Stimulated activated CD4-positive, alpha-beta T cell treated with anti-CD3 and anti-CD28 coated beads, Interleukin-2, amount 100 ng/mL, for 4 hours (primary cell): ENCODE measurements around the gene ABR.
A peak's percentile ranks its signal among the peaks of the same experiment; 100 is the strongest.

Experiments used
- DNase-seq: peaks from one replicate; pipeline ENCODE4 v3.0.0-alpha.2; 2020; ENCODE audit warnings: low read depth

ABR gene

GRCh38 chr17:1179818-1180742, at the start of gene ABR:
Gene ABR (minus strand): TSS chr17:1179981. CDS start chr17:1179727, 254 bp downstream.
- DNase-seq, result peak; percentile 45

GRCh38 chr17:1229349-1229899, 49.6 kb upstream of the ABR start:
- DNase-seq, result peak; percentile 12

GRCh38 chr17:1228781-1229348, 49.1 kb upstream of the ABR start:
- DNase-seq, result no peak

GRCh38 chr17:1227917-1228780, 48.4 kb upstream of the ABR start:
- DNase-seq, result no peak

GRCh38 chr17:1227365-1227764, 47.6 kb upstream of the ABR start:
- DNase-seq, result no peak

- DNase-seq, result no peak
Observed at GRCh38 chr17:1226308-1226707, 46.5 kb upstream of the ABR start.

GRCh38 chr17:1224330-1224729, 44.5 kb upstream of the ABR start:
- no peak for DNase-seq

- no peak for DNase-seq
Observed at GRCh38 chr17:1223662-1224061, 43.9 kb upstream of the ABR start.

- no peak for DNase-seq
Observed at GRCh38 chr17:1222321-1222720, 42.5 kb upstream of the ABR start.

GRCh38 chr17:1221209-1221608, 41.4 kb upstream of the ABR start:
- no peak for DNase-seq

- no peak for DNase-seq
Observed at GRCh38 chr17:1220346-1220745, 40.6 kb upstream of the ABR start.

GRCh38 chr17:1217089-1217385, 37.3 kb upstream of the ABR start:
- DNase-seq, result no peak

- DNase-seq, result no peak
Observed at GRCh38 chr17:1216217-1217088, 36.7 kb upstream of the ABR start.

GRCh38 chr17:1212946-1213345, 33.2 kb upstream of the ABR start:
- DNase-seq, result no peak

- no peak for DNase-seq
Observed at GRCh38 chr17:1211287-1211686, 31.5 kb upstream of the ABR start.

GRCh38 chr17:1208966-1209365, 29.2 kb upstream of the ABR start:
- DNase-seq, result no peak

GRCh38 chr17:1206026-1206777, 26.4 kb upstream of the ABR start:
- no peak for DNase-seq

- DNase-seq, result no peak
Observed at GRCh38 chr17:1203967-1204291, 24.1 kb upstream of the ABR start.

GRCh38 chr17:1203111-1203966, 23.6 kb upstream of the ABR start:
- peak; percentile 37 for DNase-seq

GRCh38 chr17:1202291-1202690, 22.5 kb upstream of the ABR start:
- no peak for DNase-seq
